ENCODE measurements around the gene ATF3.

The ATF3 gene

DNA sequence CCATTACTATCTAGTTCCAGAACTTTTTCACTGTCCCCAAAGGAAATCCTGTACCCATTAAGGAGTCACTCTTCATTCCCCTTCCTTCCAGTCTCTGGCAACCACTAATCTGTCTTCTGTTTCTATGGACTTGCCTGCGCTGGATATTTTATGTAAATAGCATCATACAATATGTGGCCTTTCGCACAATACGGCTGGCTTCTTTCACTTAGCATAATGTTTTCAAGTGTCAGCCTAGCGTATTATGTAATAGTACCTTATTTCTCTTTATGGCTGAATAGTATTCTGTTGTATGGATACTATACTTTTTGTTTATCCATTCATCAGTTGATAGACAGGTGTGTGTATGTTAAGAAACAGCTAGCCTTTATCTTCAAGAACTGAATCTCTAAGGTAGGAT lies 14.3 kb downstream of the ATF3 start:
- TF ChIP-seq POLR2AphosphoS5 (IDR thresholded peaks at IDR 0.05; ENCODE audit: low read depth, low read length) (no peak), SIN3A (IDR thresholded peaks at IDR 0.05; ENCODE audit: borderline replicate concordance, insufficient read depth, low read length) (no peak), FOXP2 (optimal IDR thresholded peaks at IDR 0.05; ENCODE audit: borderline replicate concordance, extremely low read depth, extremely low read length, insufficient read depth) (no peak), TAF1 (IDR thresholded peaks at IDR 0.05; ENCODE audit: borderline replicate concordance, insufficient read depth, low read length) (no peak)
- TF ChIP-seq, protein P1, sequence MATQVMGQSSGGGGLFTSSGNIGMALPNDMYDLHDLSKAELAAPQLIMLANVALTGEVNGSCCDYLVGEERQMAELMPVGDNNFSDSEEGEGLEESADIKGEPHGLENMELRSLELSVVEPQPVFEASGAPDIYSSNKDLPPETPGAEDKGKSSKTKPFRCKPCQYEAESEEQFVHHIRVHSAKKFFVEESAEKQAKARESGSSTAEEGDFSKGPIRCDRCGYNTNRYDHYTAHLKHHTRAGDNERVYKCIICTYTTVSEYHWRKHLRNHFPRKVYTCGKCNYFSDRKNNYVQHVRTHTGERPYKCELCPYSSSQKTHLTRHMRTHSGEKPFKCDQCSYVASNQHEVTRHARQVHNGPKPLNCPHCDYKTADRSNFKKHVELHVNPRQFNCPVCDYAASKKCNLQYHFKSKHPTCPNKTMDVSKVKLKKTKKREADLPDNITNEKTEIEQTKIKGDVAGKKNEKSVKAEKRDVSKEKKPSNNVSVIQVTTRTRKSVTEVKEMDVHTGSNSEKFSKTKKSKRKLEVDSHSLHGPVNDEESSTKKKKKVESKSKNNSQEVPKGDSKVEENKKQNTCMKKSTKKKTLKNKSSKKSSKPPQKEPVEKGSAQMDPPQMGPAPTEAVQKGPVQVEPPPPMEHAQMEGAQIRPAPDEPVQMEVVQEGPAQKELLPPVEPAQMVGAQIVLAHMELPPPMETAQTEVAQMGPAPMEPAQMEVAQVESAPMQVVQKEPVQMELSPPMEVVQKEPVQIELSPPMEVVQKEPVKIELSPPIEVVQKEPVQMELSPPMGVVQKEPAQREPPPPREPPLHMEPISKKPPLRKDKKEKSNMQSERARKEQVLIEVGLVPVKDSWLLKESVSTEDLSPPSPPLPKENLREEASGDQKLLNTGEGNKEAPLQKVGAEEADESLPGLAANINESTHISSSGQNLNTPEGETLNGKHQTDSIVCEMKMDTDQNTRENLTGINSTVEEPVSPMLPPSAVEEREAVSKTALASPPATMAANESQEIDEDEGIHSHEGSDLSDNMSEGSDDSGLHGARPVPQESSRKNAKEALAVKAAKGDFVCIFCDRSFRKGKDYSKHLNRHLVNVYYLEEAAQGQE (IDR thresholded peaks at IDR 0.05; ENCODE audit: insufficient read depth in 1 of 2, low read depth in 2 of 2, low read length in 2 of 2), result no peak

DNA sequence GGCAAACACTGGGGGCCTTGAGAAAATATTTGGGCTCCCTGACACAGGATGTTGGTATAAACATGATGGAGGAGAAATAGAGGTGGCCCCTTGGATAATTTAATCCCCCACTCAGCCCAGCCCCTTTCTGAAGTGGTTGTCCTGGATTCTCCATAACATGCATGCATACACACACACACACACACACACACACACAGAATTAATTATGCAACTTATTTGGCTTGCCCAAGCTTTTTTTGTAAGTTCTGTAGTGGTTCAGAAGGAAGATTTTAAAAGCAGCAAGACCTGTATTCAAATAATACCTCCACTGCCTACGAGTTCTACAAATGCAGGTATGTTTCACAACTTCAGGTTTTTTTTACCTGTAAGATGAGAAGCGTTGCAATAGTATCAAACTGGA lies 15.0 kb downstream of the ATF3 start:
- no peak for TF ChIP-seq TAF1 (IDR thresholded peaks at IDR 0.05; ENCODE audit: borderline replicate concordance, insufficient read depth, low read length)
- TF ChIP-seq, protein P1 (IDR thresholded peaks at IDR 0.05; ENCODE audit: insufficient read depth in 1 of 2, low read depth in 2 of 2, low read length in 2 of 2), result no peak
- TF ChIP-seq FOXP2 (optimal IDR thresholded peaks at IDR 0.05; ENCODE audit: borderline replicate concordance, extremely low read depth, extremely low read length, insufficient read depth), result no peak
- TF ChIP-seq POLR2AphosphoS5 (IDR thresholded peaks at IDR 0.05; ENCODE audit: low read depth, low read length), result no peak
- TF ChIP-seq SIN3A (IDR thresholded peaks at IDR 0.05; ENCODE audit: borderline replicate concordance, insufficient read depth, low read length), result no peak

DNA sequence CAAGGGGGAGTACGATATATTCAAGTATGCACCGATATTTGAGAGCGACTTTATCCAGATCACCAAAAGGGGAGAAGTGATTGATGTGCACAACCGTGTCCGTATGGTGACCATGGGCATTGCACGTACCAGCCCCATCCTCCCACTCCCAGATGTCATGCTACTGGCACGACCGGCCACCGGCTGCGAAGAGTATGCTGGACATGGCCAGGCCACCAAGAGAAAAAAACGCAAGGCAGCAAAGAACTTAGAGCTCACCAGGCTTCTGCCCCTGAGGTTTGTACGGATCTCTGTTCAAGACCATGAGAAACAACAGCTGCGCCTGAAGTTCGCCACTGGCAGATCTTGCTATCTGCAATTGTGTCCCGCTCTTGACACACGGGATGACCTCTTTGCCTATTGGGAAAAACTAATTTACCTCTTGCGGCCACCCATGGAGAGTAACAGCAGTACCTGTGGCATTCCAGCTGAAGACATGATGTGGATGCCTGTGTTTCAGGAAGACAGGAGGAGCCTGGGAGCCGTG lies 16.5 kb downstream of the ATF3 start:
- TF ChIP-seq, protein P1 (IDR thresholded peaks at IDR 0.05; ENCODE audit: insufficient read depth in 1 of 2, low read depth in 2 of 2, low read length in 2 of 2), result no peak
- TF ChIP-seq POLR2AphosphoS5 (IDR thresholded peaks at IDR 0.05; ENCODE audit: low read depth, low read length), result no peak
- no peak for TF ChIP-seq SIN3A (IDR thresholded peaks at IDR 0.05; ENCODE audit: borderline replicate concordance, insufficient read depth, low read length)
- TF ChIP-seq TAF1 (IDR thresholded peaks at IDR 0.05; ENCODE audit: borderline replicate concordance, insufficient read depth, low read length), result no peak
- no peak for TF ChIP-seq FOXP2 (optimal IDR thresholded peaks at IDR 0.05; ENCODE audit: borderline replicate concordance, extremely low read depth, extremely low read length, insufficient read depth)

GRCh38 chr1:212625781-212626450 lies 17.4 kb downstream of the ATF3 start:
- TF ChIP-seq FOXP2 (optimal IDR thresholded peaks at IDR 0.05; ENCODE audit: borderline replicate concordance, extremely low read depth, extremely low read length, insufficient read depth) (no peak), TAF1 (IDR thresholded peaks at IDR 0.05; ENCODE audit: borderline replicate concordance, insufficient read depth, low read length) (no peak), SIN3A (IDR thresholded peaks at IDR 0.05; ENCODE audit: borderline replicate concordance, insufficient read depth, low read length) (no peak), POLR2AphosphoS5 (IDR thresholded peaks at IDR 0.05; ENCODE audit: low read depth, low read length) (no peak)
- TF ChIP-seq, protein P1 (IDR thresholded peaks at IDR 0.05; ENCODE audit: insufficient read depth in 1 of 2, low read depth in 2 of 2, low read length in 2 of 2), result no peak

Measured in PFSK-1 (cell line).